DMS79 treated with DMSO at 0.1 percent for 48 hours (cell line): ENCODE results near the gene KCTD20.

Experiments used
- DNase-seq: peaks from one replicate; lab custom pipeline; 2025; lab: John Stamatoyannopoulos, UW

The KCTD20 gene

DNA sequence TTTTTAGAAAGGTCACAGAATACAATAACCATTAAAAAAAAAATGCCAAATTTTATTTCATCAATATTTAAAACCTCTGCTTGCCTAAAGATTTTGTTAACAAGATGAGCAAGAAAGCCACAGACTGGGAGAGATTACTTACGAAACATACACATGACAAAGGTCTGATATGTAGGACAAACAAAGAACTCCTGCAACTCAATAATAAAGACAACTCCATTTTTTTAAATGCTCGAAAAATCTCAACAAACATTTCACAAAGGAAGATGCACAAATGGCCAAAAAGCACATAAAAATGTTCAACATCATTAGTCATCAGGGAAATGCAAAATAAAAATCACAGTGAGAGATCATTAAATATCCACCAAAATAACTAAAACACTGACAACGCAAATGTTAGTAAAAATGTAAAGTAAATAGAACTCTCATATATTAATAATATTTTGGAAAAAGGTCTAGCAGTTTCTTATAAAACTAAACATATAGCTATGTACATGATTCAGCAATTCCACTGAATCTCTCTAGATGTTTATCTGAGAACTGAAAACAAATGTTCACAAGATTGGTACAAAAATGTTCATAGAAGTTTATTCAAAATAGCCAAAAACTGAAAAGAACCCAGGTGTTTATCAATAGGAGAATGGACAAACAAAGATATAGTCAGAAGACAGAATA, 94.2 kb downstream of the KCTD20 start:
- DNase-seq, result no peak

GRCh38 chr6:36539814-36540568, 97.2 kb downstream of the KCTD20 start:
- no peak for DNase-seq
